ENCODE results near the gene EXD2.
"Not testable (repeated sequence)": the region's sequence is repeated elsewhere in the genome, so short reads cannot be mapped to it uniquely, and the experiment has no call there.

The EXD2 gene

GRCh38 chr14:69259168-69259526 lies 67.8 kb downstream of the EXD2 start:
- no peak for DNase-seq

GRCh38 chr14:69259527-69260189 lies 68.4 kb downstream of the EXD2 start, which contains the start of gene GALNT16:
Gene GALNT16, plus strand, starts transcription at chr14:69260158. Its CDS starts 133 bp downstream, at chr14:69260291.
- no peak for DNase-seq

GRCh38 chr14:69260190-69260860 lies 69.0 kb downstream of the EXD2 start:
- no peak for DNase-seq

- peak; percentile 17 for DNase-seq
Observed at GRCh38 chr14:69260861-69261564, 69.7 kb downstream of the EXD2 start.

GRCh38 chr14:69261761-69262331 lies 70.5 kb downstream of the EXD2 start:
- no peak for DNase-seq

GRCh38 chr14:69262516-69262915 lies 71.2 kb downstream of the EXD2 start:
- no peak for DNase-seq

- DNase-seq, result no peak
Observed at GRCh38 chr14:69263364-69263763, 72.1 kb downstream of the EXD2 start.

GRCh38 chr14:69263771-69264170 lies 72.5 kb downstream of the EXD2 start:
- DNase-seq, result no peak

GRCh38 chr14:69266572-69267345 lies 75.5 kb downstream of the EXD2 start:
- DNase-seq, result no peak

GRCh38 chr14:69267492-69267891 lies 76.2 kb downstream of the EXD2 start:
- DNase-seq, result no peak

GRCh38 chr14:69268223-69268622 lies 76.9 kb downstream of the EXD2 start:
- DNase-seq, result no peak

GRCh38 chr14:69268763-69269162 lies 77.5 kb downstream of the EXD2 start:
- no peak for DNase-seq

- no peak for DNase-seq
Observed at GRCh38 chr14:69269381-69269780, 78.1 kb downstream of the EXD2 start.

GRCh38 chr14:69270097-69270496 lies 78.8 kb downstream of the EXD2 start:
- no peak for DNase-seq

GRCh38 chr14:69270795-69271708 lies 79.8 kb downstream of the EXD2 start:
- DNase-seq, result no peak

GRCh38 chr14:69274321-69274720 lies 83.0 kb downstream of the EXD2 start:
- no peak for DNase-seq

- no peak for DNase-seq
Observed at GRCh38 chr14:69275331-69275730, 84.0 kb downstream of the EXD2 start.

- not testable (repeated sequence) for DNase-seq
Observed at GRCh38 chr14:69277356-69277755, 86.1 kb downstream of the EXD2 start.

GRCh38 chr14:69280746-69281291 lies 89.5 kb downstream of the EXD2 start:
- DNase-seq, result no peak

GRCh38 chr14:69281450-69282169 lies 90.3 kb downstream of the EXD2 start:
- DNase-seq, result no peak

GRCh38 chr14:69282448-69282847 lies 91.2 kb downstream of the EXD2 start:
- no peak for DNase-seq
